Esophagus squamous epithelium (tissue), 4 donors: Measurements from ENCODE around the gene KIF14.

Experiments used
- POLR2A ChIP-seq, 4 donors: fragments of 450-650 bp; IDR thresholded peaks; one replicate each; pipeline ENCODE4 v1.6.1; 2017; ENCODE audit warnings: antibody characterized with exemption in 4 of 4, mild to moderate bottlenecking in 4 of 4, moderate library complexity in 3 of 4
- TF ChIP-seq, protein P1 (sequence below), 6 experiments: fragments of 450-650 bp in 4 of 6; fragments of 200-600 bp in 2 of 6; sonication (generic) in 2 of 6; IDR thresholded peaks; one replicate each; pipeline ENCODE4 v1.5.1; 2016 to 2019; ENCODE audit warnings: antibody characterized with exemption in 6 of 6, mild to moderate bottlenecking in 4 of 6, moderate library complexity in 4 of 6

DNA sequence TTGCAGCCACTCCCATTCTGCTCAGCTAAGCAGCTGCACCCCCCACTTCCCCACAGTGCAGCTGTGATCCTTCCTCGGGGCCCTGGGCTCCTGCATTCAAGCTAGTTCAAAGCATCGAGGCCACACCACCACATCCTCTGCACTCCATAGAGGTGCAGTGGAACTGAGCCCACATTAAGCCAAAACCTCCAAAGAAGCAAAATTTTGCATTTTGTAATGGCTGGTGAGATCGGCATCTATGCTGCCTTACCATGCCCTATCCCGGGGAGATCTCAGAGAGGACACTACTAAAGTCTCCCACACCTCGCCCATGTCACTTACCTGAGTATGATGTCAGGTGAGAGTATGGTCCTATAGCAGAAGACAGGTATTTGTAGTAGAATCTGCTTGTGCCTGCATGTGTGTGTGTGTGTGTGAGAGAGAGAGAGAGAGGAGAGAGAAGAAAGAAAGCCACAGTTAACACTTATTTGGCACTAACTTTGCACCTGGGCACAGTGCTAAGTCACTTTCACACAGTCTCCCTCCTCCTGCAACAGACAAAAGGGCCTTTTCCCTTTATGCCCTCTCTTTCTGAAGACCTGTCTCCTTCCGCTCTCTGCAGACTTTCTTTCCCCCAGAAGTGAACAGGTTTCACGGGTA, 89.8 kb downstream of the KIF14 start:
- TF ChIP-seq, protein P1, sequence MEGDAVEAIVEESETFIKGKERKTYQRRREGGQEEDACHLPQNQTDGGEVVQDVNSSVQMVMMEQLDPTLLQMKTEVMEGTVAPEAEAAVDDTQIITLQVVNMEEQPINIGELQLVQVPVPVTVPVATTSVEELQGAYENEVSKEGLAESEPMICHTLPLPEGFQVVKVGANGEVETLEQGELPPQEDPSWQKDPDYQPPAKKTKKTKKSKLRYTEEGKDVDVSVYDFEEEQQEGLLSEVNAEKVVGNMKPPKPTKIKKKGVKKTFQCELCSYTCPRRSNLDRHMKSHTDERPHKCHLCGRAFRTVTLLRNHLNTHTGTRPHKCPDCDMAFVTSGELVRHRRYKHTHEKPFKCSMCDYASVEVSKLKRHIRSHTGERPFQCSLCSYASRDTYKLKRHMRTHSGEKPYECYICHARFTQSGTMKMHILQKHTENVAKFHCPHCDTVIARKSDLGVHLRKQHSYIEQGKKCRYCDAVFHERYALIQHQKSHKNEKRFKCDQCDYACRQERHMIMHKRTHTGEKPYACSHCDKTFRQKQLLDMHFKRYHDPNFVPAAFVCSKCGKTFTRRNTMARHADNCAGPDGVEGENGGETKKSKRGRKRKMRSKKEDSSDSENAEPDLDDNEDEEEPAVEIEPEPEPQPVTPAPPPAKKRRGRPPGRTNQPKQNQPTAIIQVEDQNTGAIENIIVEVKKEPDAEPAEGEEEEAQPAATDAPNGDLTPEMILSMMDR (IDR thresholded peaks at IDR 0.05), result no peak
- TF ChIP-seq POLR2A (IDR thresholded peaks at IDR 0.05), result no peak
